HEK293 (cell line): Measurements from ENCODE around the gene HPS4.

Experiments used
- CTCF ChIA-PET: fragments of 350-600 bp; formaldehyde crosslinking; extraction: SDS; loops from one replicate; lab custom pipeline; 2021; ENCODE audit warnings: antibody characterized with exemption; lab: Yijun Ruan, JAX
- POLR2A ChIA-PET: fragments of 300-600 bp; formaldehyde crosslinking; extraction: SDS; loops from one replicate; lab custom pipeline; 2020; ENCODE audit warnings: antibody characterized with exemption, inconsistent platforms; lab: Yijun Ruan, JAX
- H3K27ac ChIP-seq: fragments of 200-500 bp; sonication (Bioruptor generic); 2 replicates; pipeline ENCODE4 v1.5.1; 2014; ENCODE audit warnings: low read depth, low read length, control low read depth, inconsistent platforms; ENCODE audit errors: extremely low read depth
- H3K36me3 ChIP-seq, 2 experiments: fragments of 200-500 bp in 1 of 2; sonication (Bioruptor generic) in 1 of 2; 1 replicate in 1 of 2; 2 replicates in 1 of 2; pipeline ENCODE4 v1.5.1; 2014 to 2017; ENCODE audit warnings: inconsistent platforms in 2 of 2, low read length in 2 of 2; ENCODE audit not compliant: control insufficient read depth in 2 of 2, insufficient read depth in 1 of 2
- H3K4me1 ChIP-seq: fragments of 200-500 bp; sonication (Bioruptor generic); 2 replicates; pipeline ENCODE4 v1.5.1; 2014; ENCODE audit warnings: mild to moderate bottlenecking, low read length, inconsistent platforms; ENCODE audit not compliant: control insufficient read depth, insufficient read depth
- H3K4me3 ChIP-seq: 2 replicates; pipeline ENCODE4 v1.5.1; 2011; ENCODE audit warnings: low read depth, mild to moderate bottlenecking, control low read depth, low read length, moderate library complexity
- H3K9me3 ChIP-seq: fragments of 200-500 bp; sonication (Bioruptor generic); 2 replicates; pipeline ENCODE4 v1.5.1; 2014; ENCODE audit warnings: low read depth, low read length, inconsistent platforms; ENCODE audit not compliant: control insufficient read depth, insufficient read depth
- BCL11B ChIP-seq: fragments of 450-650 bp; formaldehyde crosslinking; IDR thresholded peaks from 2 replicates; pipeline ENCODE4 v1.5.1; 2016; ENCODE audit warnings: low read depth, missing biosample characterization, missing genetic modification characterization
- BCL6B ChIP-seq: fragments of 450-650 bp; formaldehyde crosslinking; IDR thresholded peaks from 2 replicates; pipeline ENCODE4 v1.5.1; 2017; ENCODE audit warnings: missing biosample characterization, missing genetic modification characterization
- HOXD13 ChIP-seq: sonication (generic); formaldehyde crosslinking; IDR thresholded peaks from 2 replicates; pipeline ENCODE4 v1.8.0; 2022; ENCODE audit warnings: missing genetic modification reagents, borderline replicate concordance
- KLF1 ChIP-seq: fragments of 450-650 bp; formaldehyde crosslinking; IDR thresholded peaks from 2 replicates; pipeline ENCODE4 v1.5.1; 2016; ENCODE audit warnings: missing biosample characterization, missing genetic modification characterization
- KLF16 ChIP-seq: fragments of 450-650 bp; formaldehyde crosslinking; IDR thresholded peaks from 2 replicates; pipeline ENCODE4 v1.5.1; 2017; ENCODE audit warnings: missing biosample characterization, missing genetic modification characterization
- KLF8 ChIP-seq: fragments of 450-650 bp; formaldehyde crosslinking; IDR thresholded peaks from 2 replicates; pipeline ENCODE4 v1.5.1; 2016; ENCODE audit warnings: missing biosample characterization, missing genetic modification characterization
- MEIS1 ChIP-seq: sonication (generic); formaldehyde crosslinking; IDR thresholded peaks from 2 replicates; pipeline ENCODE4 v1.8.1; 2022; ENCODE audit warnings: missing genetic modification reagents, mild to moderate bottlenecking, borderline replicate concordance
- PRDM1 ChIP-seq: fragments of 450-650 bp; formaldehyde crosslinking; IDR thresholded peaks from 2 replicates; pipeline ENCODE4; 2016; ENCODE audit warnings: missing biosample characterization, missing genetic modification characterization
- ZBTB11 ChIP-seq: fragments of 450-650 bp; formaldehyde crosslinking; conservative IDR thresholded peaks from 2 replicates; pipeline ENCODE4 v1.5.1; 2016; ENCODE audit warnings: low read depth, missing biosample characterization, missing genetic modification characterization
- ZBTB17 ChIP-seq: fragments of 450-650 bp; formaldehyde crosslinking; IDR thresholded peaks from 2 replicates; pipeline ENCODE4 v1.5.1; 2016; ENCODE audit warnings: missing biosample characterization, missing genetic modification characterization
- ZBTB7A ChIP-seq: fragments of 450-650 bp; formaldehyde crosslinking; IDR thresholded peaks from 2 replicates; pipeline ENCODE4 v1.5.1; 2016; ENCODE audit warnings: low read depth, missing biosample characterization, missing genetic modification characterization
- ZNF202 ChIP-seq: fragments of 450-650 bp; formaldehyde crosslinking; IDR thresholded peaks from 2 replicates; pipeline ENCODE4 v1.5.1; 2016; ENCODE audit warnings: missing biosample characterization, missing genetic modification characterization, borderline replicate concordance
- ZNF211 ChIP-seq: fragments of 450-650 bp; formaldehyde crosslinking; IDR thresholded peaks from 2 replicates; pipeline ENCODE4 v1.5.1; 2016; ENCODE audit warnings: low read depth, missing biosample characterization, missing genetic modification characterization
- ZNF335 ChIP-seq: fragments of 450-650 bp; formaldehyde crosslinking; conservative IDR thresholded peaks from 2 replicates; pipeline ENCODE4 v1.5.1; 2016; ENCODE audit warnings: missing biosample characterization, missing genetic modification characterization
- ZNF362 ChIP-seq: fragments of 450-650 bp; formaldehyde crosslinking; IDR thresholded peaks from 2 replicates; pipeline ENCODE4 v1.5.1; 2016; ENCODE audit warnings: missing biosample characterization, missing genetic modification characterization
- ZNF48 ChIP-seq: fragments of 450-650 bp; formaldehyde crosslinking; IDR thresholded peaks from 2 replicates; pipeline ENCODE4 v1.5.1; 2016; ENCODE audit warnings: missing biosample characterization, missing genetic modification characterization
- ZNF530 ChIP-seq: fragments of 450-650 bp; formaldehyde crosslinking; IDR thresholded peaks from 2 replicates; pipeline ENCODE4 v1.5.1; 2016; ENCODE audit warnings: low read depth, missing biosample characterization, missing genetic modification characterization
- ZNF596 ChIP-seq: fragments of 450-650 bp; IDR thresholded peaks from 2 replicates; pipeline ENCODE4 v1.5.0; 2018; ENCODE audit warnings: missing biosample characterization, mild to moderate bottlenecking, missing genetic modification characterization, moderate library complexity
- ZNF610 ChIP-seq: fragments of 450-650 bp; formaldehyde crosslinking; IDR thresholded peaks from 2 replicates; pipeline ENCODE4 v1.5.1; 2016; ENCODE audit warnings: missing biosample characterization, missing genetic modification characterization, borderline replicate concordance
- ZNF623 ChIP-seq: fragments of 450-650 bp; formaldehyde crosslinking; IDR thresholded peaks from 2 replicates; pipeline ENCODE4 v1.5.1; 2016; ENCODE audit warnings: missing biosample characterization, missing genetic modification characterization
- ZNF670 ChIP-seq: fragments of 450-650 bp; formaldehyde crosslinking; IDR thresholded peaks from 2 replicates; pipeline ENCODE4 v1.5.1; 2016; ENCODE audit warnings: missing biosample characterization, missing genetic modification characterization, low read depth
- ZNF701 ChIP-seq: fragments of 450-650 bp; formaldehyde crosslinking; IDR thresholded peaks from 2 replicates; pipeline ENCODE4 v1.5.1; 2016; ENCODE audit warnings: missing biosample characterization, missing genetic modification characterization
- ZNF792 ChIP-seq: fragments of 450-650 bp; formaldehyde crosslinking; IDR thresholded peaks from 2 replicates; pipeline ENCODE4 v1.5.1; 2016; ENCODE audit warnings: missing biosample characterization, missing genetic modification characterization
- ZNF837 ChIP-seq: fragments of 450-650 bp; formaldehyde crosslinking; IDR thresholded peaks from 2 replicates; pipeline ENCODE4 v1.5.1; 2016; ENCODE audit warnings: missing biosample characterization, missing genetic modification characterization

The HPS4 gene

GRCh38 chr22:26481694-26482093 is 1.9 kb downstream of the HPS4 start:
- Histone ChIP-seq H3K4me1 (peaks cover 4% of the 10 kb centered on the region; the same call in 1 of the 2 replicates), H3K36me3 (peaks cover 11 to 50% of the 10 kb centered on the region in 2 experiments), H3K9me3 (no peaks in the 10 kb centered on the region), H3K27ac (no peak overlapping the region), H3K4me3 (no peak overlapping the region)
- TF ChIP-seq PRDM1 (tag by site-specific recombination): peak; percentile 71; the same call in 1 of the 2 replicates
- TF ChIP-seq KLF1 (tag by site-specific recombination): no peak
- no peak for TF ChIP-seq ZNF202 (tag by site-specific recombination)
- TF ChIP-seq ZBTB17 (tag by site-specific recombination): peak; percentile 87
- CTCF ChIA-PET: interaction anchor here (0.8 to 8.1 kb wide), 6 partner anchors 14 to 120 kb away, joined by 3 to 47 read pairs (median 4); no protein-coding TSS in a partner anchor
- POLR2A ChIA-PET: interaction anchor here (3.7 kb wide), 1 partner anchor 11 kb away, joined by 27 read pairs; no protein-coding TSS in a partner anchor

GRCh38 chr22:26481112-26481693 is 2.4 kb downstream of the HPS4 start:
- Histone ChIP-seq H3K27ac (no peak overlapping the region), H3K9me3 (no peaks in the 10 kb centered on the region), H3K36me3 (peaks cover 15 to 52% of the 10 kb centered on the region in 2 experiments), H3K4me1 (peaks cover 4% of the 10 kb centered on the region; the same call in 1 of the 2 replicates)
- CTCF ChIA-PET: interaction anchor here (0.8 to 8.1 kb wide), 5 partner anchors 20 to 120 kb away, joined by 3 to 47 read pairs (median 4); no protein-coding TSS in a partner anchor
- POLR2A ChIA-PET: interaction anchor here (3.7 kb wide), 1 partner anchor 11 kb away, joined by 27 read pairs; no protein-coding TSS in a partner anchor
- TF ChIP-seq ZNF792 (tag by site-specific recombination): no peak
- no peak for TF ChIP-seq HOXD13 (CRISPR knock-in tag)
- TF ChIP-seq ZNF530 (tag by site-specific recombination): no peak
- no peak for TF ChIP-seq ZNF596 (tag by site-specific recombination)
- no peak for TF ChIP-seq ZNF610 (tag by site-specific recombination)
- TF ChIP-seq ZNF670 (tag by site-specific recombination): no peak
- no peak for TF ChIP-seq ZNF48 (tag by site-specific recombination)
- TF ChIP-seq ZNF837 (tag by site-specific recombination): no peak
- TF ChIP-seq KLF16 (tag by site-specific recombination): no peak
- TF ChIP-seq ZNF362: no peak
- no peak for TF ChIP-seq BCL11B
- TF ChIP-seq ZNF701 (tag by site-specific recombination): no peak
- TF ChIP-seq ZNF623 (tag by site-specific recombination): no peak
- TF ChIP-seq ZNF211: no peak
- no peak for TF ChIP-seq BCL6B
- TF ChIP-seq, all 188 proteins: peak for 0
- no peak overlapping the region for H3K4me3 ChIP-seq

GRCh38 chr22:26480611-26480932 is 3.0 kb downstream of the HPS4 start:
- Histone ChIP-seq H3K4me3 (no peak overlapping the region), H3K4me1 (peaks cover 4% of the 10 kb centered on the region; the same call in 1 of the 2 replicates), H3K36me3 (peaks cover 22 to 51% of the 10 kb centered on the region in 2 experiments), H3K27ac (no peak overlapping the region), H3K9me3 (no peaks in the 10 kb centered on the region)
- ChIA-PET POLR2A (no interaction called here), CTCF (interaction anchor here (1.5 to 8.1 kb wide), 3 partner anchors 20 to 113 kb away, joined by 4 to 47 read pairs (median 12); no protein-coding TSS in a partner anchor)
- TF ChIP-seq KLF8 (tag by site-specific recombination) (no peak), ZNF335 (tag by site-specific recombination) (peak; percentile 67), MEIS1 (CRISPR knock-in tag) (no peak), ZBTB7A (no peak), ZBTB11 (tag by site-specific recombination) (no peak)
